ENCODE results near the gene PLCL2.

DNA sequence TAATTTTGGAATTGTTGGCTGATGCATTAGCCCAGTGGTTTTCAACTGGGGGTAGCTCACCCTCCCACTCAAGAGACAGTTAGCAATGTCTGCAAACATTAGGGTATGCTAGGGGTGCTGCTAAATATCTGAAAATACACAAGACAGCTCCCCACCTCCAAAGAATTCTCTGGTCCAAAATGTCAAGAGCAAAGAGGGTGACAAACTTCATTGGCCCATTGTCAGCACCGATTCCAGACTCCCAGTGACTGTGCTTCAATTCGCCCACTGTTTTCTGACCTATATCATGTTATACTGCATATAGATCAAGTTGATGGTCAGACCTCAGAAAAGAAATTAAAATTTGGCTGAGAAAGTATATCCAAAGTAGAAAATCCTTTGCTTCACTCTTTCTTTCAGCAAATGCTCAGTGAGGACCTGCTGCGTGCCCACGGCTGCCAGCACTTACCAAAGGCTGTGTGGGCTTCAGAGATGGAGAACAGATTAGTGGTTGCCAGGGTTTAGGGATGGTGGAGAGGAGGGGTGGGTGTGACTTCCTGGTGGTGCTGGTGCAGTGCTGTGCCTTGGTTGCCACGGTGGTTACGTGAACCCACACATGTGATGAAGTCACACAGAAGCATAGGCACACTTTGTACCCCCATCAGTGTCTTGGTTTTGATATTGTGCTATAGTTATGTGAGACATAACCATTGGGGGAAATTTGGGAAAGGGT, 204.0 kb downstream of the PLCL2 start:
- TF ChIP-seq, protein P1, sequence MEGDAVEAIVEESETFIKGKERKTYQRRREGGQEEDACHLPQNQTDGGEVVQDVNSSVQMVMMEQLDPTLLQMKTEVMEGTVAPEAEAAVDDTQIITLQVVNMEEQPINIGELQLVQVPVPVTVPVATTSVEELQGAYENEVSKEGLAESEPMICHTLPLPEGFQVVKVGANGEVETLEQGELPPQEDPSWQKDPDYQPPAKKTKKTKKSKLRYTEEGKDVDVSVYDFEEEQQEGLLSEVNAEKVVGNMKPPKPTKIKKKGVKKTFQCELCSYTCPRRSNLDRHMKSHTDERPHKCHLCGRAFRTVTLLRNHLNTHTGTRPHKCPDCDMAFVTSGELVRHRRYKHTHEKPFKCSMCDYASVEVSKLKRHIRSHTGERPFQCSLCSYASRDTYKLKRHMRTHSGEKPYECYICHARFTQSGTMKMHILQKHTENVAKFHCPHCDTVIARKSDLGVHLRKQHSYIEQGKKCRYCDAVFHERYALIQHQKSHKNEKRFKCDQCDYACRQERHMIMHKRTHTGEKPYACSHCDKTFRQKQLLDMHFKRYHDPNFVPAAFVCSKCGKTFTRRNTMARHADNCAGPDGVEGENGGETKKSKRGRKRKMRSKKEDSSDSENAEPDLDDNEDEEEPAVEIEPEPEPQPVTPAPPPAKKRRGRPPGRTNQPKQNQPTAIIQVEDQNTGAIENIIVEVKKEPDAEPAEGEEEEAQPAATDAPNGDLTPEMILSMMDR (IDR thresholded peaks at IDR 0.05; ENCODE audit: borderline replicate concordance, extremely low read depth, low read length, poor library complexity, severe bottlenecking): no peak
- no peak for TF ChIP-seq EZH2 (IDR thresholded peaks at IDR 0.05; ENCODE audit: borderline replicate concordance, low read depth, low read length, severe bottlenecking)

Measured in DND-41 (cell line).